Measurements from ENCODE around the gene TPPP2. TPM values are rescaled to one million over a fixed set of nuclear protein-coding genes. Genes with fewer than 3 reads are reported as not detected.
"Not testable (repeated sequence)": the region's sequence is repeated elsewhere in the genome, so short reads cannot be mapped to it uniquely, and the experiment has no call there.

TPPP2 gene
- total RNA-seq, 5 donors from 2014 or later (not counting 1 experiment from before 2014, with no cell fraction given), result not detected

- peaks cover 31% of the 10 kb centered on the region for H3K36me3 Mint-ChIP-seq
- ATAC-seq (replicated peaks in 1 of 4), result no peak
- CTCF ChIA-PET, result interaction anchor here (0.5 to 1.3 kb wide), 4 partner anchors 16 to 68 kb away, joined by 3 to 5 read pairs (median 3); no protein-coding TSS in a partner anchor
Measured at GRCh38 chr14:20998674-20999366, 31.2 kb upstream of the TPPP2 start, which contains the start of gene SLC39A2. Gene SLC39A2, plus strand, starts transcription at chr14:20999293. Its CDS starts 154 bp downstream, at chr14:20999447.

GRCh38 chr14:20999591-20999990, 30.4 kb upstream of the TPPP2 start:
- WGBS (ENCODE audit: insufficient coverage), result 81% methylated on average over 4 of the region's 4 CpGs
- no peak overlapping the region for H3K27ac ChIP-seq (ENCODE audit: low read length)
- H3K36me3 Mint-ChIP-seq, result peaks cover 25% of the 10 kb centered on the region
- DNase-seq, result no peak
- no peaks in the 10 kb centered on the region for H3K27me3 Mint-ChIP-seq
- no peak overlapping the region for H3K27ac Mint-ChIP-seq
- H3K27me3 ChIP-seq (replicated peaks in 1 of 2; ENCODE audit: control insufficient read depth in 2 of 2, extremely low read depth in 1 of 2, insufficient read depth in 2 of 2, low read length in 1 of 2), result no peaks in the 10 kb centered on the region
- no peaks in the 10 kb centered on the region for H3K9me3 ChIP-seq
- H3K9me3 Mint-ChIP-seq, result no peaks in the 10 kb centered on the region
- CTCF ChIA-PET, result interaction anchor here in 1 of 2 donors (1.3 kb wide), 1 partner anchor 15 kb away, joined by 5 read pairs; no protein-coding TSS in a partner anchor
- ATAC-seq (replicated peaks in 1 of 4), result no peak
- peaks cover 0 to 8% of the 10 kb centered on the region in 2 experiments for H3K4me1 ChIP-seq (ENCODE audit: control insufficient read depth in 1 of 2, extremely low read depth in 1 of 2, insufficient read depth in 2 of 2, low read length in 2 of 2)
- H3K4me1 Mint-ChIP-seq, result peaks cover 18 to 34% (median 20%) of the 10 kb centered on the region in 3 donors
- peaks cover 5 to 27% of the 10 kb centered on the region in 2 donors for H3K36me3 ChIP-seq (ENCODE audit: control insufficient read depth in 2 of 2, extremely low read depth in 1 of 2, insufficient read depth in 1 of 2, low read length in 1 of 2)
- no peak overlapping the region for H3K4me3 Mint-ChIP-seq
- POLR2A ChIA-PET, result no interaction called here
- no peak overlapping the region for H3K4me3 ChIP-seq (ENCODE audit: control insufficient read depth in 1 of 2, extremely low read depth in 1 of 2, low read length in 1 of 2)

More at GRCh38 chr14:20998674-20999366, 31.2 kb upstream of the TPPP2 start, which contains the start of gene SLC39A2:
- Histone ChIP-seq H3K4me1 (ENCODE audit: control insufficient read depth in 1 of 2, extremely low read depth in 1 of 2, insufficient read depth in 2 of 2, low read length in 2 of 2) (peaks cover 0 to 8% of the 10 kb centered on the region in 2 experiments), H3K36me3 (ENCODE audit: control insufficient read depth in 2 of 2, extremely low read depth in 1 of 2, insufficient read depth in 1 of 2, low read length in 1 of 2) (peaks cover 5 to 35% of the 10 kb centered on the region in 2 donors), H3K9me3 (no peaks in the 10 kb centered on the region), H3K27ac (ENCODE audit: low read length) (no peak within 1 kb of the TSS), H3K27me3 (replicated peaks in 1 of 2; ENCODE audit: control insufficient read depth in 2 of 2, extremely low read depth in 1 of 2, insufficient read depth in 2 of 2, low read length in 1 of 2) (no peaks in the 10 kb centered on the region), H3K4me3 (ENCODE audit: control insufficient read depth in 1 of 2, extremely low read depth in 1 of 2, low read length in 1 of 2) (no peak within 1 kb of the TSS)
- POLR2A ChIA-PET, result interaction anchor here in 1 of 2 donors (0.7 kb wide), 1 partner anchor 34 kb away, joined by 3 read pairs; no protein-coding TSS in a partner anchor
- Mint-ChIP-seq H3K4me3 (no peak within 1 kb of the TSS), H3K27ac (no peak within 1 kb of the TSS), H3K9me3 (no peaks in the 10 kb centered on the region), H3K27me3 (no peaks in the 10 kb centered on the region), H3K4me1 (peaks cover 19 to 37% (median 20%) of the 10 kb centered on the region in 3 donors)
- 74% methylated on average over 3 of the region's 6 CpGs for WGBS (ENCODE audit: insufficient coverage)
- no peak for DNase-seq

GRCh38 chr14:21001218-21001617, 28.8 kb upstream of the TPPP2 start:
- DNase-seq (no peak), ATAC-seq (replicated peaks in 1 of 4) (no peak)
- CTCF ChIA-PET, result interaction anchor here in 1 of 2 donors (0.9 kb wide), 1 partner anchor 14 kb away, joined by 4 read pairs; no protein-coding TSS in a partner anchor
- H3K36me3 ChIP-seq (ENCODE audit: control insufficient read depth in 2 of 2, extremely low read depth in 1 of 2, insufficient read depth in 1 of 2, low read length in 1 of 2), result peaks cover 5 to 11% of the 10 kb centered on the region in 2 donors
- H3K4me1 ChIP-seq (ENCODE audit: control insufficient read depth in 1 of 2, extremely low read depth in 1 of 2, insufficient read depth in 2 of 2, low read length in 2 of 2), result peaks cover 0 to 8% of the 10 kb centered on the region in 2 experiments
- Mint-ChIP-seq H3K4me3 (no peak overlapping the region), H3K9me3 (no peaks in the 10 kb centered on the region), H3K27ac (no peak overlapping the region), H3K36me3 (peaks cover 9% of the 10 kb centered on the region), H3K27me3 (no peaks in the 10 kb centered on the region), H3K4me1 (peaks cover 16 to 24% (median 18%) of the 10 kb centered on the region in 3 donors)
- no peak overlapping the region for H3K4me3 ChIP-seq (ENCODE audit: control insufficient read depth in 1 of 2, extremely low read depth in 1 of 2, low read length in 1 of 2)
- no peak overlapping the region for H3K27ac ChIP-seq (ENCODE audit: low read length)
- WGBS (ENCODE audit: insufficient coverage), result 100% methylated on average over 1 of the region's 7 CpGs
- no peaks in the 10 kb centered on the region for H3K9me3 ChIP-seq
- POLR2A ChIA-PET, result interaction anchor here in 1 of 2 donors (0.6 kb wide), 1 partner anchor 25 kb away, joined by 6 read pairs; no protein-coding TSS in a partner anchor
- no peaks in the 10 kb centered on the region for H3K27me3 ChIP-seq (replicated peaks in 1 of 2; ENCODE audit: control insufficient read depth in 2 of 2, extremely low read depth in 1 of 2, insufficient read depth in 2 of 2, low read length in 1 of 2)

DNA sequence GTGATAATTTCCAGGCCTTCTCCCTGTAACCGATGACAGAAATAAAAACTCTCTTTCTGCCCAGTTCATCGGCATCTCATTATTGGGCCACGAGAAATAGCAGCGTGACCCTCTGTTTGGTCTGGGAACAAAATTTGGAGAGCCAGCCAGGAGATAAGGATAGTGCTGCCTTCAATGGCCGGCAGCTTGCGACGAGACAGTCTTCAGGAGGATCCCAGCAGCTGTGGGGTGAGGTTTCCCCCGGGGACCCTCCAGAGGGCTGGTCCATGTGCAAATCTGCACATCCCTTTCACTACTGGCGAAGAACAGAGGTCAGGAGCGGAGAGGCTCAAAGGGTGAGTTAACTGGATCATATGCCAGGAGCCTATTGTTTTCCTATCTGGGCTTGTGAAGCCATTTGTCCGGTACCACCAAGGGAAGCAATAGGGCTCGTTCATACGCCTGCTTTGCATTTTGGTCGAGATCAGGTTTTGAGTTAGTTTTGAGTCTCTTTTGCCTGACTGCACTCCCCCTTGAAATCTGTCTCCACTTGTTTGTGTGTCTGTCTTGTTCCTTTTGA, 26.1 kb upstream of the TPPP2 start:
- H3K9me3 Mint-ChIP-seq, result no peaks in the 10 kb centered on the region
- ATAC-seq (replicated peaks in 1 of 4), result no peak
- Histone ChIP-seq H3K36me3 (ENCODE audit: control insufficient read depth in 2 of 2, extremely low read depth in 1 of 2, insufficient read depth in 1 of 2, low read length in 1 of 2) (no peaks in the 10 kb centered on the region), H3K4me3 (ENCODE audit: control insufficient read depth in 1 of 2, extremely low read depth in 1 of 2, low read length in 1 of 2) (no peak overlapping the region), H3K27me3 (replicated peaks in 1 of 2; ENCODE audit: control insufficient read depth in 2 of 2, extremely low read depth in 1 of 2, insufficient read depth in 2 of 2, low read length in 1 of 2) (no peaks in the 10 kb centered on the region), H3K27ac (ENCODE audit: low read length) (no peak overlapping the region), H3K4me1 (ENCODE audit: control insufficient read depth in 1 of 2, extremely low read depth in 1 of 2, insufficient read depth in 2 of 2, low read length in 2 of 2) (no peaks in the 10 kb centered on the region), H3K9me3 (no peaks in the 10 kb centered on the region)
- no peak overlapping the region for H3K4me3 Mint-ChIP-seq
- no peaks in the 10 kb centered on the region for H3K27me3 Mint-ChIP-seq
- H3K27ac Mint-ChIP-seq, result no peak overlapping the region
- POLR2A ChIA-PET, result interaction anchor here in 1 of 2 donors (0.6 kb wide), 1 partner anchor 13 kb away, joined by 4 read pairs; no protein-coding TSS in a partner anchor
- no peak for DNase-seq
- H3K36me3 Mint-ChIP-seq, result no peaks in the 10 kb centered on the region
- 96% methylated on average over 4 of the region's 14 CpGs for WGBS (ENCODE audit: insufficient coverage)
- CTCF ChIA-PET, result interaction anchor here (0.6 to 3.0 kb wide), 2 partner anchors 11 to 25 kb away, joined by 3 to 22 read pairs; no protein-coding TSS in a partner anchor
- H3K4me1 Mint-ChIP-seq, result no peaks in the 10 kb centered on the region

DNA sequence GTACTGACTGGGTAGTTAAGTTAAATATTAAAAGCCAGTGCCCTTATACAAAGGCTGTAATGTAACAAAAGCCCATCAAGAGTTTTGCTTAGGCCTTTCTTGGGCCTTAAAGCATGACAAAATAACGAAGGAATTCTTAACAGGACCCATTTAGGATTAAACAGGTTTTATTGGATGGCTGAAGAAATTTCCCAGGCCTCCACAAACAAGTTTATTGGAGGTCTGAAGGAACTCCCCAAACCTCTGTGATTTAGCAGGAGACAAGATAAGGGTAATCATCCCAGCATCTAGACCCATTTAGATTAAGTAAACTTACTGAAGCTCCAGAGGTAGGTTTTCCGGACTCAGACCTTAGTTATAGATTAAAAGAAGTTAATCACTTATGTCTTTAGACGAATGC, 20.3 kb upstream of the TPPP2 start:
- H3K4me1 ChIP-seq (ENCODE audit: control insufficient read depth in 1 of 2, extremely low read depth in 1 of 2, insufficient read depth in 2 of 2, low read length in 2 of 2); H3K27ac ChIP-seq (ENCODE audit: low read length); ATAC-seq (replicated peaks in 1 of 4); DNase-seq; H3K36me3 ChIP-seq (ENCODE audit: control insufficient read depth in 2 of 2, extremely low read depth in 1 of 2, insufficient read depth in 1 of 2, low read length in 1 of 2); POLR2A ChIA-PET; H3K27ac Mint-ChIP-seq; H3K9me3 ChIP-seq; H3K27me3 ChIP-seq (replicated peaks in 1 of 2; ENCODE audit: control insufficient read depth in 2 of 2, extremely low read depth in 1 of 2, insufficient read depth in 2 of 2, low read length in 1 of 2); H3K4me1 Mint-ChIP-seq; H3K4me3 ChIP-seq (ENCODE audit: control insufficient read depth in 1 of 2, extremely low read depth in 1 of 2, low read length in 1 of 2); H3K4me3 Mint-ChIP-seq; H3K36me3 Mint-ChIP-seq; H3K9me3 Mint-ChIP-seq: not testable (repeated sequence)
- WGBS (ENCODE audit: insufficient coverage), result no CpG with 5 or more reads among the region's 3 CpGs
- CTCF ChIA-PET, result interaction anchor here in 1 of 2 donors (0.7 to 1.1 kb wide), 3 partner anchors 10 to 95 kb away, joined by 3 read pairs; no protein-coding TSS in a partner anchor
- peaks cover 17 to 25% of the 10 kb centered on the region in 2 donors for H3K27me3 Mint-ChIP-seq

DNA sequence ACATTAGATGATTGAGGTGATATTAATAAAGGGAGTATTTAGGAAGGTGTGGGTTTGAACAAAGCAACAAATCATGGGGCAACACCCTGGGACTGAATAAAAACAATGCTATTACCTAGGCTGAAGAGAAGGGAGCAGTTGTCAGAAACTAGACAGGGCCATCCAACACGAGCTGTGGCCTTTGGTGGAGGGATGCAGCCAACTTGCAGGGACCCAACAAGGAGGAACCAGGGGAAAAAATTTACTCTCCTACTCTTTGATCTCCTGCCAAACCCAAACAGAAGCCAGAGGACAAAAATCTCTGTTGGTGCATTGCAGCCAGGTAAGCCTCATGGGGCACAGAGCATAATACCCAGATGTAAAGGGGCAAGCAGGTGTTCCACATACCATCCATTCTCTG, 18.9 kb upstream of the TPPP2 start:
- Histone ChIP-seq H3K36me3 (ENCODE audit: control insufficient read depth in 2 of 2, extremely low read depth in 1 of 2, insufficient read depth in 1 of 2, low read length in 1 of 2) (no peaks in the 10 kb centered on the region), H3K4me3 (ENCODE audit: control insufficient read depth in 1 of 2, extremely low read depth in 1 of 2, low read length in 1 of 2) (no peak overlapping the region), H3K27ac (ENCODE audit: low read length) (no peak overlapping the region), H3K9me3 (no peaks in the 10 kb centered on the region), H3K27me3 (replicated peaks in 1 of 2; ENCODE audit: control insufficient read depth in 2 of 2, extremely low read depth in 1 of 2, insufficient read depth in 2 of 2, low read length in 1 of 2) (peaks cover 0 to 9% of the 10 kb centered on the region in 2 experiments), H3K4me1 (ENCODE audit: control insufficient read depth in 1 of 2, extremely low read depth in 1 of 2, insufficient read depth in 2 of 2, low read length in 2 of 2) (no peaks in the 10 kb centered on the region)
- H3K9me3 Mint-ChIP-seq, result no peaks in the 10 kb centered on the region
- no peak overlapping the region for H3K27ac Mint-ChIP-seq
- CTCF ChIA-PET, result interaction anchor here (1.1 to 2.1 kb wide), 5 partner anchors 29 to 94 kb away, joined by 3 to 7 read pairs (median 4); no protein-coding TSS in a partner anchor
- H3K36me3 Mint-ChIP-seq, result no peaks in the 10 kb centered on the region
- ATAC-seq (replicated peaks in 1 of 4) (no peak), DNase-seq (no peak)
- POLR2A ChIA-PET, result no interaction called here
- WGBS (ENCODE audit: insufficient coverage), result no CpG with 5 or more reads among the region's 1 CpG
- no peaks in the 10 kb centered on the region for H3K4me1 Mint-ChIP-seq
- H3K4me3 Mint-ChIP-seq, result no peak overlapping the region
- peaks cover 17 to 25% of the 10 kb centered on the region in 2 donors for H3K27me3 Mint-ChIP-seq
